HG03558 (cell line): Measurements from ENCODE around the gene HOXB8.

Experiments used
- ATAC-seq: cut with Tn5 transposase; IDR thresholded peaks from one replicate; pipeline ENCODE4 v1.9.1; 2021; ENCODE audit warnings: moderate number of reproducible peaks; ENCODE audit not compliant: unreplicated experiment; ENCODE audit errors: extremely low read depth

HOXB8 gene

GRCh38 chr17:48615047-48615962, at the start of gene HOXB8:
Gene HOXB8, minus strand, starts transcription at chr17:48615292. Its CDS starts 588 bp downstream, at chr17:48614704.
- no peak for ATAC-seq

- ATAC-seq, result no peak
Observed at GRCh38 chr17:48663134-48663924, 48.2 kb upstream of the HOXB8 start.

GRCh38 chr17:48655913-48656312, 40.8 kb upstream of the HOXB8 start:
- no peak for ATAC-seq

- no peak for ATAC-seq
Observed at GRCh38 chr17:48649741-48650140, 34.6 kb upstream of the HOXB8 start.

- ATAC-seq, result no peak
Observed at GRCh38 chr17:48647963-48648245, 32.8 kb upstream of the HOXB8 start.

GRCh38 chr17:48647103-48647962, 32.2 kb upstream of the HOXB8 start:
- ATAC-seq, result no peak

GRCh38 chr17:48646183-48647102, 31.4 kb upstream of the HOXB8 start:
- no peak for ATAC-seq

- ATAC-seq, result no peak
Observed at GRCh38 chr17:48645639-48646182, 30.6 kb upstream of the HOXB8 start.

GRCh38 chr17:48644910-48645557, 29.9 kb upstream of the HOXB8 start:
- ATAC-seq, result no peak

- no peak for ATAC-seq
Observed at GRCh38 chr17:48644159-48644558, 29.1 kb upstream of the HOXB8 start.

- ATAC-seq, result no peak
Observed at GRCh38 chr17:48643697-48644012, 28.6 kb upstream of the HOXB8 start.

- ATAC-seq, result no peak
Observed at GRCh38 chr17:48642843-48643696, 28.0 kb upstream of the HOXB8 start.

- no peak for ATAC-seq
Observed at GRCh38 chr17:48642059-48642842, 27.2 kb upstream of the HOXB8 start.

GRCh38 chr17:48641541-48642058, 26.5 kb upstream of the HOXB8 start:
- no peak for ATAC-seq

GRCh38 chr17:48640858-48641180, 25.7 kb upstream of the HOXB8 start:
- ATAC-seq, result no peak

GRCh38 chr17:48639982-48640857, 25.1 kb upstream of the HOXB8 start:
- no peak for ATAC-seq
